ENCODE measurements around the gene ZNF316. TPM values are rescaled to one million over a fixed set of nuclear protein-coding genes. Genes with fewer than 3 reads are reported as not detected.

ZNF316 gene
- total and polyA plus RNA-seq, 12 donors: 10.6 to 98.1 (median 29.6) TPM

DNA sequence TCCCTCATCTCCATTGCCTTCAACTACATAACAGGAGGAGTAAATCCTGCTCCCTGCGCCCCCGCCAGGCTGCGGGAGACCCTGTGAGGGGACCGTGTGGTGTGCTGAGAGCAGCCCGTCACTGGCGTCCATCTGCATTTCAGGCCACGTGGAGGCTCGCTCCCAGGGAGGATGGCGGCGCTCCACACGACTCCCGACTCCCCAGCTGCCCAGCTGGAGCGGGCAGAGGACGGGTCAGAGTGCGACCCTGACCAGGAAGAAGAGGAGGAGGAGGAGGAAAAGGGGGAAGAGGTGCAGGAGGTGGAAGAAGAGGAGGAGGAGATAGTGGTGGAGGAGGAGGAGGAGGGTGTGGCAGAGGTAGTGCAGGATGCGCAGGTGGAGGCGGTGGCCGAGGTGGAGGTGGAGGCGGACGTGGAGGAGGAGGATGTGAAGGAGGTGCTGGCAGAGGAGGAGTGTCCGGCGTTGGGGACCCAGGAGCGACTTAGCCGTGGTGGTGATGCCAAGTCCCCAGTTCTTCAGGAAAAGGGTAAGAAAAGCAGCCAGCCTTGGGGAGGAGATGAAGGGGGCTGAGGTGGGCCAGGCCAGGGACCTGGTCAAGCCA is 5.2 kb downstream of the ZNF316 start:
- Histone ChIP-seq H3K4me3 (no peak overlapping the region), H3K27ac (no peak overlapping the region), H3K9me3 (replicated peaks in 1 of 3) (no peaks in the 10 kb centered on the region), H3K27me3 (no peaks in the 10 kb centered on the region), H3K4me1 (replicated peaks in 1 of 2) (peaks cover 0 to 11% of the 10 kb centered on the region in 2 donors), H3K36me3 (replicated peaks in 1 of 2) (peaks cover 0 to 54% of the 10 kb centered on the region in 2 donors)
- DNase-seq: no peak
- intact Hi-C loops (cut with DNase I): no loop called here
- TF ChIP-seq, protein P1, sequence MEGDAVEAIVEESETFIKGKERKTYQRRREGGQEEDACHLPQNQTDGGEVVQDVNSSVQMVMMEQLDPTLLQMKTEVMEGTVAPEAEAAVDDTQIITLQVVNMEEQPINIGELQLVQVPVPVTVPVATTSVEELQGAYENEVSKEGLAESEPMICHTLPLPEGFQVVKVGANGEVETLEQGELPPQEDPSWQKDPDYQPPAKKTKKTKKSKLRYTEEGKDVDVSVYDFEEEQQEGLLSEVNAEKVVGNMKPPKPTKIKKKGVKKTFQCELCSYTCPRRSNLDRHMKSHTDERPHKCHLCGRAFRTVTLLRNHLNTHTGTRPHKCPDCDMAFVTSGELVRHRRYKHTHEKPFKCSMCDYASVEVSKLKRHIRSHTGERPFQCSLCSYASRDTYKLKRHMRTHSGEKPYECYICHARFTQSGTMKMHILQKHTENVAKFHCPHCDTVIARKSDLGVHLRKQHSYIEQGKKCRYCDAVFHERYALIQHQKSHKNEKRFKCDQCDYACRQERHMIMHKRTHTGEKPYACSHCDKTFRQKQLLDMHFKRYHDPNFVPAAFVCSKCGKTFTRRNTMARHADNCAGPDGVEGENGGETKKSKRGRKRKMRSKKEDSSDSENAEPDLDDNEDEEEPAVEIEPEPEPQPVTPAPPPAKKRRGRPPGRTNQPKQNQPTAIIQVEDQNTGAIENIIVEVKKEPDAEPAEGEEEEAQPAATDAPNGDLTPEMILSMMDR (IDR thresholded peaks at IDR 0.05): no peak
- TF ChIP-seq POLR2A (IDR thresholded peaks at IDR 0.05): no peak
- WGBS, 4 donors: 90 to 93% (median 92%) methylated on average over 21 to 24 of the region's 24 CpGs

DNA sequence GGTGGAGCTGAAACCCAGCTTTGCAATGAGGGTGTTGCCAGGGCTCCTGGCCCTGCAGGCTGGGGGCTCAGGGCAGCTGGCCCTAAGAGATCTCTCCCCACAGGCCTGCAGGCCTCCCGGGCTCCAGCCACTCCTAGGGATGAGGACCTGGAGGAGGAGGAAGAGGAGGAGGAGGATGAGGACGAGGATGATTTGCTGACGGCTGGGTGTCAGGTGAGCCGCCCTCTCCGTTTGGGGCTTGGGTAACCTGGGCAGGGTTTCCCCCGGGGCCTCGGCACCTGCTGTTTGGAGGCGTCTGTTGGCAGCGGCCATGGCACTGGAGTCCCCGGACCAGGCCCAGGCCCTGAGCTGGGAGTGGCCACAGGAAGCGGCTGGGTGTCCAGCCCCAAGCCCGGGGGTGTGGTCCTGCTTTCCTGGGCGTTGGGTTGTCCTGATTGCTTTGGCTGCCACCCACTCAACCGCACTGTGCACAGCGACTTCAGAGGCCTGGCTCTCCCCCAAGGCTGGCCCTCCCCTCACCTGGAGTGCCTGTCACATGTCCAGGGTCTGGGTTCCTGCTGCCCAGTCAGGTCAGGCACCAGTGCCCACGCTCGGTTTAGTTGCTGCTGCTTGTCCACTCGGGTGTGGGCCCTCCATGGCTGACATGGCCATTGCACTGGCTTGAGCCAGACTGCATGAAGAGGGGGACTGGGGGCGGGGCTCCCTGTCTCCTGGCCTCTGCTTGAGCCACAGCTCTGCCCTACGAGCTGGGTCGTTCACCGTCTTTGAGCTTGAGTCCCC is 5.9 kb downstream of the ZNF316 start:
- 87 to 94% (median 89%) methylated on average over 6 to 22 of the region's 22 CpGs for WGBS, 4 donors
- peaks cover 0 to 54% of the 10 kb centered on the region in 2 donors for H3K36me3 ChIP-seq (replicated peaks in 1 of 2)
- TF ChIP-seq, protein P1 (IDR thresholded peaks at IDR 0.05): no peak
- TF ChIP-seq POLR2A (IDR thresholded peaks at IDR 0.05): no peak
- no peak overlapping the region for H3K27ac ChIP-seq
- H3K4me3 ChIP-seq: no peak overlapping the region
- no peaks in the 10 kb centered on the region for H3K9me3 ChIP-seq (replicated peaks in 1 of 3)
- H3K4me1 ChIP-seq (replicated peaks in 1 of 2): peaks cover 0 to 9% of the 10 kb centered on the region in 2 donors
- intact Hi-C loops (cut with DNase I): no loop called here
- H3K27me3 ChIP-seq: no peaks in the 10 kb centered on the region
- DNase-seq: no peak

DNA sequence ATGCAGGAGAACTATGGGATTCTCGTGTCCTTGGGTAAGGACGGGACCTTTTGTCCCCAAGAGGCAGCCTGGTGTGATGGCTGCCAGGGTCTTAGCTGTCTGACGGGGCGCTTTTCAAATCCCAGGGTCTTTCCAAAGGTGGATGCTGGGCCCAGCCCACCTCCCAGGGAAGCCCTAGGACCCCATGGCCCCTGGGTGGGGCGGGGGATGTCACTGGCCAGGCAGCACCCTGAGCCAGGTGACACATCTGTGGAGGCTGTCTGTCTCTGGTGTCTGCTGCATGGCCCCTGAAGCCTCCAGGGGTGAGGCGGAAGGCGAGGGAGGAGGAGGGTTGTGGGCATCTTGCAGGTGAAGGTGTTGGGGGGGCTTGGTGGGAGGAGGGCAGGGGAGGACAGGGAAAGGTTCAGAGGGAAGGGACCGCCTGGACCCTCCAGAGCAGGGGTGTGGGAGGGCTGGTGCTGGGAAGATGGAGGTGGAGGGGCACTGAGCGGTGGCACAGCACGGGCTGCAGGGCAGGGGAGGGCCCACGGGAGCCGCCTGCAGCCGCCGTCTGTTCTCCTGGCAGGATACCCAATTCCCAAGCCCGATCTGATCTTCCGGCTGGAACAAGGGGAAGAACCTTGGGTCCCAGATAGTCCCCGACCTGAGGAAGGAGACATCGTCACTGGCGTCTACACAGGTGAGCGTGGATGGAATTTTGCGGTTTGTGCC is 7.0 kb downstream of the ZNF316 start:
- peaks cover 0 to 54% of the 10 kb centered on the region in 2 donors for H3K36me3 ChIP-seq (replicated peaks in 1 of 2)
- 91 to 95% (median 93%) methylated on average over 15 to 21 of the region's 21 CpGs for WGBS, 4 donors
- no peaks in the 10 kb centered on the region for H3K27me3 ChIP-seq
- no peaks in the 10 kb centered on the region for H3K9me3 ChIP-seq (replicated peaks in 1 of 3)
- no peak for DNase-seq
- H3K4me1 ChIP-seq (replicated peaks in 1 of 2): no peaks in the 10 kb centered on the region
- TF ChIP-seq, protein P1 (IDR thresholded peaks at IDR 0.05): no peak
- TF ChIP-seq POLR2A (IDR thresholded peaks at IDR 0.05): no peak
- intact Hi-C loops (cut with DNase I): no loop called here
- H3K27ac ChIP-seq: no peak overlapping the region
- H3K4me3 ChIP-seq: no peak overlapping the region

DNA sequence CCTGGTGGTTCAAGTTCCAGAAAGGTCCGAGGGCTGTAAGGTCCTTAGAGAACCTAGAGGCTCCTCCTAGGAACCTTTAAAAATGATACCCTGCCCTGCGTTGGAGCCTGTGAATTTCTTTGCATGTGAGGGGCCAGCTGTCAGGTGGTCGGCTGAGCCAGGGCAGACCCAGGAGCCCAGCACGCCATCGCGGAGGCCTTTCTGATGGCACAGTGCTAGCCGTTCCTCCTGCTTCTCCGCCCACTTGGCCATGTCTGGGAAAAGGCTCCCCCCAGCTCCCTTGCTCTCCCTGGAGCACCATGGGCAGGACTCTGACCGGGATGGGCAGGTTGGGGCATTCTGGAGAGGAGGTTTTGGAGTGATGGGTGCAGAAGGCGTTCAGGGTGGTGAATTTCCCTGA is 7.6 kb downstream of the ZNF316 start:
- Histone ChIP-seq H3K4me3 (no peak overlapping the region), H3K4me1 (replicated peaks in 1 of 2) (no peaks in the 10 kb centered on the region), H3K27me3 (no peaks in the 10 kb centered on the region), H3K9me3 (replicated peaks in 1 of 3) (no peaks in the 10 kb centered on the region), H3K36me3 (replicated peaks in 1 of 2) (peaks cover 0 to 54% of the 10 kb centered on the region in 2 donors), H3K27ac (no peak overlapping the region)
- WGBS, 4 donors: 93 to 97% (median 94%) methylated on average over 7 to 10 of the region's 10 CpGs
- TF ChIP-seq, protein P1 (IDR thresholded peaks at IDR 0.05): no peak
- no peak for TF ChIP-seq POLR2A (IDR thresholded peaks at IDR 0.05)
- intact Hi-C loops (cut with DNase I): no loop called here
- no peak for DNase-seq
